ENCODE results near the gene DOLK. TPM values are rescaled to one million over a fixed set of nuclear protein-coding genes. Genes with fewer than 3 reads are reported as not detected.

DOLK gene
- total RNA-seq, 1 donor from 2014 or later = 14.4 TPM

- H3K9me3 ChIP-seq = no peaks in the 10 kb centered on the region
- intact Hi-C loops (cut with DNase I) = loop anchor here (10.0 kb wide), 1 partner anchor 55 kb away; no protein-coding TSS in a partner anchor
- no peak for ATAC-seq
- H3K27ac ChIP-seq = peak overlapping the region; percentile 15
- no peak overlapping the region for H3K4me3 ChIP-seq
- peaks cover 27% of the 10 kb centered on the region for H3K36me3 ChIP-seq
- no peak for TF ChIP-seq CTCF (IDR thresholded peaks at IDR 0.05)
- peaks cover 68% of the 10 kb centered on the region for H3K4me1 ChIP-seq
- DNase-seq = no peak
- H3K27me3 ChIP-seq (ENCODE audit: low read depth) = no peaks in the 10 kb centered on the region
Measured at GRCh38 chr9:128919402-128920089, 27.9 kb downstream of the DOLK start.

GRCh38 chr9:128918921-128919320, 28.5 kb downstream of the DOLK start:
- no peaks in the 10 kb centered on the region for H3K9me3 ChIP-seq
- ATAC-seq = no peak
- intact Hi-C loops (cut with DNase I) = no loop called here
- H3K27ac ChIP-seq = no peak overlapping the region
- TF ChIP-seq CTCF (IDR thresholded peaks at IDR 0.05) = no peak
- H3K4me3 ChIP-seq = no peak overlapping the region
- H3K27me3 ChIP-seq (ENCODE audit: low read depth) = no peaks in the 10 kb centered on the region
- peaks cover 29% of the 10 kb centered on the region for H3K36me3 ChIP-seq
- DNase-seq = no peak
- H3K4me1 ChIP-seq = peaks cover 75% of the 10 kb centered on the region

DNA sequence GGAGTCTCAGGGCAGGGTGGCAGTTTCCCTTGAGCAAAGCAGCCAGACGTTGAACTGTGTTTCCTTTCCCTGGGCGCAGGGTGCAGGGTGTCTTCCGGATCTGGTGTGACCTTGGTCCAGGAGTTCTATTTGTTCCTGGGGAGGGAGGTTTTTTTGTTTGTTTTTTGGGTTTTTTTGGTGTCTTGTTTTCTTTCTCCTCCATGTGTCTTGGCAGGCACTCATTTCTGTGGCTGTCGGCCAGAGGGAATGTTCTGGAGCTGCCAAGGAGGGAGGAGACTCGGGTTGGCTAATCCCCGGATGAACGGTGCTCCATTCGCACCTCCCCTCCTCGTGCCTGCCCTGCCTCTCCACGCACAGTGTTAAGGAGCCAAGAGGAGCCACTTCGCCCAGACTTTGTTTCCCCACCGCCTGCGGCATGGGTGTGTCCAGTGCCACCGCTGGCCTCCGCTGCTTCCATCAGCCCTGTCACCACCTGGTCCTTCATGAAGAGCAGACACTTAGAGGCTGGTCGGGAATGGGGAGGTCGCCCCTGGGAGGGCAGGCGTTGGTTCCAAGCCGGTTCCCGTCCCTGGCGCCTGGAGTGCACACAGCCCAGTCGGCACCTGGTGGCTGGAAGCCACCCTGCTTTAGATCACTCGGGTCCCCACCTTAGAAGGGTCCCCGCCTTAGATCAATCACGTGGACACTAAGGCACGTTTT, 30.1 kb downstream of the DOLK start:
- TF ChIP-seq CTCF (IDR thresholded peaks at IDR 0.05) = no peak
- peak; percentile 84 for DNase-seq
- Histone ChIP-seq H3K4me1 (peaks cover 78% of the 10 kb centered on the region), H3K9me3 (no peaks in the 10 kb centered on the region), H3K27ac (peak overlapping the region; percentile 80), H3K27me3 (ENCODE audit: low read depth) (no peaks in the 10 kb centered on the region), H3K4me3 (peak overlapping the region; percentile 40), H3K36me3 (peaks cover 29% of the 10 kb centered on the region)
- ATAC-seq = peak; percentile 64 to 65
- intact Hi-C loops (cut with DNase I) = no loop called here

- H3K27ac ChIP-seq = peak overlapping the region; percentile 80
- H3K27me3 ChIP-seq (ENCODE audit: low read depth) = no peaks in the 10 kb centered on the region
- DNase-seq (no peak), ATAC-seq (no peak)
- peaks cover 29% of the 10 kb centered on the region for H3K36me3 ChIP-seq
- TF ChIP-seq CTCF (IDR thresholded peaks at IDR 0.05) = no peak
- no peaks in the 10 kb centered on the region for H3K9me3 ChIP-seq
- intact Hi-C loops (cut with DNase I) = no loop called here
- peak overlapping the region; percentile 40 for H3K4me3 ChIP-seq
- peaks cover 80% of the 10 kb centered on the region for H3K4me1 ChIP-seq
Measured at GRCh38 chr9:128916745-128917144, 30.7 kb downstream of the DOLK start.

- Histone ChIP-seq H3K4me3 (peak overlapping the region; percentile 40), H3K27me3 (ENCODE audit: low read depth) (no peaks in the 10 kb centered on the region), H3K27ac (peak overlapping the region; percentile 80), H3K9me3 (no peaks in the 10 kb centered on the region), H3K36me3 (peaks cover 31% of the 10 kb centered on the region), H3K4me1 (peaks cover 80% of the 10 kb centered on the region)
- TF ChIP-seq CTCF (IDR thresholded peaks at IDR 0.05) = no peak
- DNase-seq (peak; percentile 77), ATAC-seq (peak; percentile 20 to 38)
- intact Hi-C loops (cut with DNase I) = no loop called here
Measured at GRCh38 chr9:128916204-128916603, 31.2 kb downstream of the DOLK start.
